Activated CD4-positive, alpha-beta memory T cell treated with anti-CD3 and anti-CD28 coated beads, Interleukin-2, amount 10 ng/mL, durations not matched to agents 7 days and 5 days (primary cell): ENCODE measurements around the gene GABBR2. TPM values are rescaled to one million over a fixed set of nuclear protein-coding genes. Genes with fewer than 3 reads are reported as not detected.

Source experiments
- CTCF ChIA-PET: fragments of 350-600 bp; sonication (Branson Sonifier 250); formaldehyde crosslinking; loops from one replicate; lab custom pipeline; 2021; ENCODE audit warnings: antibody characterized with exemption, inconsistent platforms; lab: Charles Lee
- POLR2A ChIA-PET: fragments of 350-600 bp; sonication (Branson Sonifier 250); formaldehyde crosslinking; loops from one replicate; lab custom pipeline; 2021; ENCODE audit warnings: antibody characterized with exemption; lab: Charles Lee
- DNase-seq: peaks from one replicate; pipeline ENCODE4 v3.0.0-alpha.2; 2020
- H3K27ac Mint-ChIP-seq: one replicate; pipeline ENCODE4 v1.8.0; 2021; ENCODE audit warnings: mild to moderate bottlenecking, mixed read lengths
- H3K27me3 Mint-ChIP-seq: one replicate; pipeline ENCODE4 v1.8.0; 2021; ENCODE audit warnings: mixed read lengths
- H3K36me3 Mint-ChIP-seq: one replicate; pipeline ENCODE4 v1.8.0; 2021; ENCODE audit warnings: low read depth, mixed read lengths
- H3K4me1 Mint-ChIP-seq: one replicate; pipeline ENCODE4 v1.8.0; 2021; ENCODE audit warnings: mixed read lengths
- H3K4me3 Mint-ChIP-seq: one replicate; pipeline ENCODE4 v1.8.0; 2021; ENCODE audit warnings: mild to moderate bottlenecking, mixed read lengths
- H3K9me3 Mint-ChIP-seq: one replicate; pipeline ENCODE4 v1.8.0; 2021; ENCODE audit warnings: mixed read lengths
- total RNA-seq, 2 experiments: library from RNA; stranded (reverse); gene quantifications; one replicate each; pipeline ENCODE4 v1.2.3, GENCODE V29; 2021

Gene GABBR2
- total RNA-seq, 2 experiments from 2014 or later: not detected

GRCh38 chr9:98310752-98311392 is 397.9 kb downstream of the GABBR2 start:
- Mint-ChIP-seq H3K27me3 (peaks cover 7% of the 10 kb centered on the region), H3K36me3 (no peaks in the 10 kb centered on the region), H3K27ac (no peak overlapping the region), H3K9me3 (no peaks in the 10 kb centered on the region), H3K4me1 (no peaks in the 10 kb centered on the region), H3K4me3 (no peak overlapping the region)
- ChIA-PET POLR2A (no interaction called here), CTCF (no interaction called here)
- DNase-seq: no peak

GRCh38 chr9:98306384-98307145 is 402.2 kb downstream of the GABBR2 start:
- no peaks in the 10 kb centered on the region for H3K36me3 Mint-ChIP-seq
- CTCF ChIA-PET: no interaction called here

GRCh38 chr9:98304381-98304780 is 404.4 kb downstream of the GABBR2 start:
- ChIA-PET CTCF (no interaction called here), POLR2A (no interaction called here)
- Mint-ChIP-seq H3K27ac (no peak overlapping the region), H3K27me3 (peaks cover 3% of the 10 kb centered on the region), H3K4me3 (no peak overlapping the region), H3K4me1 (peaks cover 3% of the 10 kb centered on the region), H3K36me3 (no peaks in the 10 kb centered on the region), H3K9me3 (no peaks in the 10 kb centered on the region)
- no peak for DNase-seq

More at GRCh38 chr9:98306384-98307145, 402.2 kb downstream of the GABBR2 start:
- POLR2A ChIA-PET: no interaction called here
- DNase-seq: no peak
- peaks cover 3% of the 10 kb centered on the region for H3K27me3 Mint-ChIP-seq
- H3K4me1 Mint-ChIP-seq: peaks cover under 1% of the 10 kb centered on the region
- no peaks in the 10 kb centered on the region for H3K9me3 Mint-ChIP-seq
- no peak overlapping the region for H3K27ac Mint-ChIP-seq
- no peak overlapping the region for H3K4me3 Mint-ChIP-seq

- H3K27ac Mint-ChIP-seq: no peak overlapping the region
These were observed 405.1 kb downstream of the GABBR2 start for GRCh38 chr9:98303633-98304125.

GRCh38 chr9:98302938-98303632 is 405.6 kb downstream of the GABBR2 start:
- POLR2A ChIA-PET: no interaction called here
- H3K27ac Mint-ChIP-seq: no peak overlapping the region
- CTCF ChIA-PET: no interaction called here
- no peaks in the 10 kb centered on the region for H3K36me3 Mint-ChIP-seq
- peaks cover 3% of the 10 kb centered on the region for H3K4me1 Mint-ChIP-seq
- H3K9me3 Mint-ChIP-seq: no peaks in the 10 kb centered on the region
- peaks cover 3% of the 10 kb centered on the region for H3K27me3 Mint-ChIP-seq
- H3K4me3 Mint-ChIP-seq: no peak overlapping the region
- no peak for DNase-seq

More at GRCh38 chr9:98303633-98304125, 405.1 kb downstream of the GABBR2 start:
- Mint-ChIP-seq H3K4me1 (peaks cover 3% of the 10 kb centered on the region), H3K36me3 (no peaks in the 10 kb centered on the region), H3K9me3 (no peaks in the 10 kb centered on the region), H3K27me3 (peaks cover under 1% of the 10 kb centered on the region), H3K4me3 (no peak overlapping the region)
- DNase-seq: no peak
- ChIA-PET POLR2A (no interaction called here), CTCF (no interaction called here)

GRCh38 chr9:98302150-98302549 is 406.6 kb downstream of the GABBR2 start:
- no peak overlapping the region for H3K4me3 Mint-ChIP-seq
- POLR2A ChIA-PET: no interaction called here
- CTCF ChIA-PET: no interaction called here
- H3K27me3 Mint-ChIP-seq: peaks cover 3% of the 10 kb centered on the region
- no peak for DNase-seq
- H3K36me3 Mint-ChIP-seq: no peaks in the 10 kb centered on the region
- no peaks in the 10 kb centered on the region for H3K9me3 Mint-ChIP-seq
- peaks cover 3% of the 10 kb centered on the region for H3K4me1 Mint-ChIP-seq
- H3K27ac Mint-ChIP-seq: no peak overlapping the region

- ChIA-PET CTCF (no interaction called here), POLR2A (no interaction called here)
- no peak overlapping the region for H3K27ac Mint-ChIP-seq
- peaks cover 3% of the 10 kb centered on the region for H3K27me3 Mint-ChIP-seq
- DNase-seq: no peak
- peaks cover 3% of the 10 kb centered on the region for H3K4me1 Mint-ChIP-seq
- H3K9me3 Mint-ChIP-seq: no peaks in the 10 kb centered on the region
- no peaks in the 10 kb centered on the region for H3K36me3 Mint-ChIP-seq
- no peak overlapping the region for H3K4me3 Mint-ChIP-seq
These were observed 408.1 kb downstream of the GABBR2 start for GRCh38 chr9:98300611-98301010.

GRCh38 chr9:98298476-98298875 is 410.3 kb downstream of the GABBR2 start:
- Mint-ChIP-seq H3K27me3 (peaks cover 10% of the 10 kb centered on the region), H3K36me3 (no peaks in the 10 kb centered on the region), H3K9me3 (no peaks in the 10 kb centered on the region), H3K4me1 (peaks cover 3% of the 10 kb centered on the region), H3K27ac (no peak overlapping the region), H3K4me3 (no peak overlapping the region)
- ChIA-PET CTCF (no interaction called here), POLR2A (interaction anchor here (0.6 kb wide), 1 partner anchor 443 kb away, joined by 3 read pairs; no protein-coding TSS in a partner anchor)
- DNase-seq: no peak

- Mint-ChIP-seq H3K36me3 (no peaks in the 10 kb centered on the region), H3K27me3 (peaks cover 13% of the 10 kb centered on the region)
These were observed 412.9 kb downstream of the GABBR2 start for GRCh38 chr9:98295824-98296223.

GRCh38 chr9:98291820-98292219 is 416.9 kb downstream of the GABBR2 start:
- Mint-ChIP-seq H3K27me3 (peaks cover 10% of the 10 kb centered on the region), H3K27ac (no peak overlapping the region), H3K36me3 (no peaks in the 10 kb centered on the region), H3K9me3 (no peaks in the 10 kb centered on the region), H3K4me3 (no peak overlapping the region), H3K4me1 (no peaks in the 10 kb centered on the region)
- ChIA-PET POLR2A (no interaction called here), CTCF (no interaction called here)
- no peak for DNase-seq

More at GRCh38 chr9:98295824-98296223, 412.9 kb downstream of the GABBR2 start:
- ChIA-PET CTCF (no interaction called here), POLR2A (no interaction called here)
- Mint-ChIP-seq H3K4me3 (no peak overlapping the region), H3K4me1 (no peaks in the 10 kb centered on the region), H3K27ac (no peak overlapping the region), H3K9me3 (no peaks in the 10 kb centered on the region)
- DNase-seq: no peak

- Mint-ChIP-seq H3K9me3 (no peaks in the 10 kb centered on the region), H3K4me3 (no peak overlapping the region), H3K27me3 (peaks cover 10% of the 10 kb centered on the region), H3K36me3 (no peaks in the 10 kb centered on the region), H3K27ac (no peak overlapping the region), H3K4me1 (no peaks in the 10 kb centered on the region)
- DNase-seq: no peak
- POLR2A ChIA-PET: no interaction called here
- CTCF ChIA-PET: interaction anchor here (1.0 kb wide), 1 partner anchor 26 kb away, joined by 3 read pairs; no protein-coding TSS in a partner anchor
These were observed 418.3 kb downstream of the GABBR2 start for GRCh38 chr9:98290411-98290810.

GRCh38 chr9:98289614-98290201 is 419.0 kb downstream of the GABBR2 start:
- H3K9me3 Mint-ChIP-seq: no peaks in the 10 kb centered on the region
- DNase-seq: no peak
- POLR2A ChIA-PET: no interaction called here
- H3K27ac Mint-ChIP-seq: no peak overlapping the region
- peaks cover 7% of the 10 kb centered on the region for H3K27me3 Mint-ChIP-seq
- CTCF ChIA-PET: no interaction called here
- no peaks in the 10 kb centered on the region for H3K36me3 Mint-ChIP-seq
- no peaks in the 10 kb centered on the region for H3K4me1 Mint-ChIP-seq
- H3K4me3 Mint-ChIP-seq: no peak overlapping the region

- Mint-ChIP-seq H3K27me3 (peaks cover 4% of the 10 kb centered on the region), H3K9me3 (no peaks in the 10 kb centered on the region), H3K4me1 (no peaks in the 10 kb centered on the region), H3K36me3 (no peaks in the 10 kb centered on the region), H3K4me3 (no peak overlapping the region), H3K27ac (no peak overlapping the region)
- DNase-seq: no peak
- ChIA-PET POLR2A (no interaction called here), CTCF (no interaction called here)
These were observed 419.9 kb downstream of the GABBR2 start for GRCh38 chr9:98288881-98289280.
